ENCODE measurements around the gene CD209. TPM values are rescaled to one million over a fixed set of nuclear protein-coding genes. Genes with fewer than 3 reads are reported as not detected.

The CD209 gene
- total RNA-seq, 4 donors from 2014 or later, result 12.7 to 21.8 (median 17.2) TPM

DNA sequence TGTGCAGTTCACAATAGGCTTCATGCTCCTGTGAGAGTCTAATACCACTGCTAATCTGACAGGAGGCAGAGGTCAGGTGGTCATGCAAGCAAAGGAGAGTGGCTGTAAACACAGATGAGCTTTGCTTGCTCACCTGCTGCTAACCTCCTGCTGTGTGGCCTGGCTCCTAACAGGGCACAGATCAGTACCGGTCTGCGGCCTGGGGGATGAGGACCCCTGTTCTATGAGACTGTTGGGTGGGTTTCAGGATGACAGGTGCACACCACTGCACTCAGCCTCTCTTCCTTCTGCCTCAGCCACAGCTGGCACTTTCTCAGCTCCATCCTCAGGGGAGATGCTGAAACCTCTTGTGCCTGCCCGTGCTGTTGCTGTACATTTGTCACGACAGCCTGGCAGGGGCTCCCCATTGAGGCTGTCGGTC is 25.1 kb downstream of the CD209 start:
- no peak for DNase-seq (ENCODE audit: low spot score)
- no peak for ATAC-seq (ENCODE audit: low FRiP score)
- TF ChIP-seq, protein P1, sequence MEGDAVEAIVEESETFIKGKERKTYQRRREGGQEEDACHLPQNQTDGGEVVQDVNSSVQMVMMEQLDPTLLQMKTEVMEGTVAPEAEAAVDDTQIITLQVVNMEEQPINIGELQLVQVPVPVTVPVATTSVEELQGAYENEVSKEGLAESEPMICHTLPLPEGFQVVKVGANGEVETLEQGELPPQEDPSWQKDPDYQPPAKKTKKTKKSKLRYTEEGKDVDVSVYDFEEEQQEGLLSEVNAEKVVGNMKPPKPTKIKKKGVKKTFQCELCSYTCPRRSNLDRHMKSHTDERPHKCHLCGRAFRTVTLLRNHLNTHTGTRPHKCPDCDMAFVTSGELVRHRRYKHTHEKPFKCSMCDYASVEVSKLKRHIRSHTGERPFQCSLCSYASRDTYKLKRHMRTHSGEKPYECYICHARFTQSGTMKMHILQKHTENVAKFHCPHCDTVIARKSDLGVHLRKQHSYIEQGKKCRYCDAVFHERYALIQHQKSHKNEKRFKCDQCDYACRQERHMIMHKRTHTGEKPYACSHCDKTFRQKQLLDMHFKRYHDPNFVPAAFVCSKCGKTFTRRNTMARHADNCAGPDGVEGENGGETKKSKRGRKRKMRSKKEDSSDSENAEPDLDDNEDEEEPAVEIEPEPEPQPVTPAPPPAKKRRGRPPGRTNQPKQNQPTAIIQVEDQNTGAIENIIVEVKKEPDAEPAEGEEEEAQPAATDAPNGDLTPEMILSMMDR (IDR thresholded peaks at IDR 0.05), result no peak

DNA sequence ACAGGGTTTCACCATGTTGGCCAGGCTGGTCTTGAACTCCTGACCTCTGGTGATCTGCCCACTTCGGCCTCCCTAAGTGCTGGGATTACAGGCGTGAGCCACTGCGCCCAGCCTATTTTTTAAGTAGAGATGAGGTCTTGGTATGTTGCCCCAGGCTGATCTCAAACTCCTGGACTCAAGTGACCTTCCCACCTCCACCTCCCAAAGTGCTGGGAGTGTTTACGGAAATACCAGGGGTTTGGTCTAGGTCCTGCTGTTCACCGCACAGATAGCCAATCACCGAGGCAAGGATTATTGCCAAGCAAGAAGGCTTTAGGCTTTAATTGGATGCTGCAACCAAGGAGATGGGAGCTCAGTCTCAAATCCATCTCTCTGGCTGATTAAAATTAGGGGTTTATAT is 27.0 kb downstream of the CD209 start:
- TF ChIP-seq, protein P1 (IDR thresholded peaks at IDR 0.05), result no peak
- DNase-seq (ENCODE audit: low spot score) (no peak), ATAC-seq (ENCODE audit: low FRiP score) (no peak)

DNA sequence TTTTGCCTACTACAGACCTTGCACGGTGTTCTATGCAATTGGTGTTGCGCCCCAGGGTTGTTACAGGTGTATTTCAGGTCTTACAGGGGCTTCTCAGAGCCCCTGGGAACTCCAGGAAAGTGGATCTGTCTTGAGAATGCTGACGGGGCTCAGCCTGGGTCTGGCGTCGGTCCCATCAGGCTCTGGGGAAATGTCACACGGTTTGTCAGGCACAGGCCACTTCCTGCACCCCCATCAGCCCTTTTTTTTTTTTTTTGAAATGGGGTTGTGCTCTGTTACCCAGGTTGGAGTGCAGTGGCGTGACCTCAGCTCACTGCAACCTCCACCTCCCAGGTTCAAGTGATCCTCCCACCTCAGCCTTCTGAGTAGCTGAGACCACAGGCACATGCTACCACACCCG is 28.7 kb downstream of the CD209 start:
- ATAC-seq (ENCODE audit: low FRiP score) (no peak), DNase-seq (ENCODE audit: low spot score) (no peak)
- TF ChIP-seq, protein P1 (IDR thresholded peaks at IDR 0.05), result no peak

DNA sequence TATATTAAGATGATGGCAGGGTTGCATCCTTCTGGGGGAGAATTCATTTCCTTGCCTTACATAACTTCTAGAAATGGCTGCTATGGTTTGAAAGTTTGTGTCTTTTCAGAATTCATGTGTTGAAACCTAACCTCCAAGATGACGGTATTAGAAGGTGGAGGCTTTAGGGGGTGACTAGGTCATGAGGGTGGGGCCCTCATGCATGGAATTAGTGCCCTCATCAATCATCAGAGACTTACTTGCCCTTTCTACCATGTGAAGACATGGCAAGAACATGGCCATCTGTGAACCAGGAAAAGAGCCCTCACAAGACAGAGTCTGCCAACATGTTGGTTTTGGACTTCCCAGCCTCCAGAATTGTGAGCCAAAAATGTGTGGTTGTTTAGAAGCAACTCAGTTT is 30.6 kb downstream of the CD209 start:
- ATAC-seq (ENCODE audit: low FRiP score) (no peak), DNase-seq (ENCODE audit: low spot score) (no peak)
- TF ChIP-seq, protein P1 (IDR thresholded peaks at IDR 0.05), result no peak

DNA sequence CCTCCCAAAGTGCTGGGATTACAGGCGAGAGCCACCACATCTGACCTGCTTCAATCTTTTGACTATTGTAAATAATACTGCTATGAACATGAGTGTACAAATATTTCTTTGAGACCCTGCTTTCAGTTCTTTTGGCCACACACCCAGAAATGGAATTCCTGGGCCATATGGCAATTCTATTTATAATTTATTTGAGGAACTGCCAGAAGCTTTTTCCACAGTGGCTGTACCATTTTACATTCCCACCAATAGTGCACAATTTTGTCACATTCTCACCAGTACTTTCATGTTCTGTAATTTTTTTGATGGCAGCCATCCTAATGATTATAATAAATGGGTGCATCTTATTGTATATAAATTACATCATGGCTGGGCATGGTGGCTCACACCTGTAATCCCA is 31.7 kb downstream of the CD209 start:
- no peak for DNase-seq (ENCODE audit: low spot score)
- TF ChIP-seq, protein P1 (IDR thresholded peaks at IDR 0.05), result no peak
- no peak for ATAC-seq (ENCODE audit: low FRiP score)

DNA sequence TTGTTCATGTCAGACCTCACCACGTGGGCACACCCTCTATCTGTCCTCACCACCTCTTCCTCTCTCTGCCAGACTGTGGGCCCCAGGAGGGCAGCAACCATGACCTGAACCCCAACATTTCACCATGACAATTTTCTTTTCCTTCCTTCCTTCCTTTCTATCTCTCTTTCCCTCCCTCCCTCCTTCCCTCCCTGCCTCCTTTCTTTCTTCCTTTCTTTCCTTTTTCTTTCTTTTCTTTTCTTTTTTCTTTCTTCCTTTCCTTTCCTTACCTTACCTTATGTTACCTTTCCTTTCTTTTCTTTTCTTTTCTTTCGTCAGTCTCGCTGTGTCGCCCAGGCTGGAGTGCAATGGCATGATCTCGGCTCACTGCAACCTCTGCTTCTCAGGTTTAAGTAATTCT is 36.7 kb downstream of the CD209 start:
- ATAC-seq (ENCODE audit: low FRiP score) (no peak), DNase-seq (ENCODE audit: low spot score) (no peak)
- TF ChIP-seq, protein P1 (IDR thresholded peaks at IDR 0.05), result no peak

DNA sequence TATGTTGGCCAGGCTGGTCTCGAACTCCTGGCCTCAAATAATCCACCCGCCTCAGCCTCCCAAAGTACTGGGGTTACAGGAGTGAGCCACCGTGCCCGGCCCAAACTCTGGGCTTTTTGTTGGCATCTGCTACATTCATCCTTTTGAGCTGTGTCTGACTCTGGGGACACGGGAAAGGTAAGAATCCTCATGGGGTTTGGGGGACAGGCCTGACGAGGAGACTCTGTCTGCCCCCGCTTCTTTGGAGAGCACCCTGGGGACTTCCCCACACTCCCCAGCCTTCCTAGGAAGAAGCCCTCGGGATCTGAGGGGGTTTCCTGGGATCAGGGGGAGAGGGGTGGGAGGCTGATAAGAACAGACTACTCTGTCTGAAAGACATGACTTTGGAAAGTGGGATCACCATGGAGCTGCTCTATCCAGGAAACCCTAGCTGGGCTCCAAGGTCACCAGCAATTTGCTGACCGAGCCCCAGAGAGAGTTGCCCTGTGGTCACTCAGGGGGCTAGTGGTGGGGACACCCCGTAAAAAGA is 37.3 kb downstream of the CD209 start:
- DNase-seq (ENCODE audit: low spot score) (no peak), ATAC-seq (ENCODE audit: low FRiP score) (no peak)
- TF ChIP-seq, protein P1 (IDR thresholded peaks at IDR 0.05), result no peak

Measured in omental fat pad (tissue), 4 donors.